AG09319 (cell line): ENCODE measurements around the gene MYO9B.

Experiments
- DNase-seq: peaks from one replicate; pipeline ENCODE4 v3.0.0-alpha.2; 2010; ENCODE audit warnings: low read depth; ENCODE audit errors: extremely low read depth
- CTCF ChIP-seq: IDR thresholded peaks from 2 replicates; pipeline ENCODE4 v1.5.1; 2011; ENCODE audit warnings: low read depth, mild to moderate bottlenecking, inconsistent platforms, low read length, moderate library complexity

The MYO9B gene

GRCh38 chr19:17049711-17050280 lies 25.8 kb upstream of the MYO9B start:
- DNase-seq = no peak
- TF ChIP-seq CTCF = no peak

- DNase-seq = no peak
- TF ChIP-seq CTCF = peak; percentile 68
Observed at GRCh38 chr19:17052439-17052838, 23.1 kb upstream of the MYO9B start.

GRCh38 chr19:17054746-17055145 lies 20.8 kb upstream of the MYO9B start:
- no peak for TF ChIP-seq CTCF
- no peak for DNase-seq

GRCh38 chr19:17055636-17056035 lies 19.9 kb upstream of the MYO9B start:
- no peak for DNase-seq
- TF ChIP-seq CTCF = no peak

- DNase-seq = no peak
- no peak for TF ChIP-seq CTCF
Observed at GRCh38 chr19:17058236-17058635, 17.3 kb upstream of the MYO9B start.

GRCh38 chr19:17060802-17061201 lies 14.8 kb upstream of the MYO9B start:
- no peak for DNase-seq
- TF ChIP-seq CTCF = no peak

- no peak for DNase-seq
- no peak for TF ChIP-seq CTCF
Observed at GRCh38 chr19:17061205-17061604, 14.4 kb upstream of the MYO9B start.
